GDM1 (cell line): Measurements from ENCODE around the gene ME1.

ENCODE experiments used
- DNase-seq: peaks from one replicate; lab custom pipeline; 2025; lab: John Stamatoyannopoulos, UW

ME1 gene

DNA sequence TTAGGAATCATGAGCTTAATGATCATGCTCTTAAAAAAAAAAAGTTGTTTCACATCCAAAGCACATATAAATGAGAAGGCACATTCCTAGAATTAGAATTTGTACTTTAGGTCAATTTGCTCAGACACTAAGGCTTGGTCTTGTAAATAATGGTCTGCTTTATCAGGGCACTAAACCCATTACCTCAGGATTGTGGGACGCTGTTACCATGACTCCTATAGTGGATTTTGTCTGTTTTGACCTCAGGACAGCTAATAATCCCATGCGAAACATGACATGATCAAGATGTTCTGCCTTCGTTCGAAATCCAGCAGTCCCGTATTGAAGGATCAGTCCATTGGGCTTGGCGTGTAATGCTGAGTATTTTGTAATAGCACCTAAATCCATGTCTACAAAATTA is 240.2 kb downstream of the ME1 start:
- DNase-seq: no peak

DNA sequence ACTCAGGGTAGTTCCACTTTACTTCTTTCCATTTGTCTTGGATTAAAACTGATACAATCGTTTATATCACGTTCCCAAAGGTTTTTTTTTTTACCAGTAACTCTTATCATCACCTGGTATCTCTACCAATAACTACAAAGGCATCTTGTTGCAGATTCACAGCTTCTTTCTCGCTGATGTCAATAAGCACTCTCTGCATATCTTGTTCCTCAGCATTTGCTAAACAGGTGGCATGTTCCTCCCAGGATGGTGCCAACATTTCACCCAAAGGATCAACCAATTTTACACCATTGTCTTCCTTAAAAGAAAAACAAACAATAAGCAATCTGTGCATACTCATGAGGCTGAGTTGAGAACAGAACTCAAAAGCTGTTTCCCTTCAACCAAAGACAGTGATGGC is 242.3 kb downstream of the ME1 start:
- no peak for DNase-seq

DNA sequence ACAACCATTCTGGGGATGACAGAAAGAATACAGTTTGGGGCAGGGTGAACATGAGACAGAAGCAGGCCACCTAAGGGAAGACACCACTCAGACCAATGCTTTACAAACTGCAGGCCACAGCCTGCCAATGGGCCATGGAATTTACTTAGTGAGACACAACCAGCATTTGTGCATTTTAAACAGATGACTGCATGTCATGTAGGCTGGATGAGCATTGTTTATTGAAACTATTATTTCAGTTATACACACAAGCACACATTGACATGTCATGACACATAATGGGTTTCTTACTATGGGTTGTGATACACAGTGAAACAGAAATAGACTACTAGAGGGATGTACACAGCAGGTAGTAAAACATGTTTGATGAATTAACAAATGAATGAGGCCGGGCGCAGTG is 245.8 kb downstream of the ME1 start:
- no peak for DNase-seq

DNA sequence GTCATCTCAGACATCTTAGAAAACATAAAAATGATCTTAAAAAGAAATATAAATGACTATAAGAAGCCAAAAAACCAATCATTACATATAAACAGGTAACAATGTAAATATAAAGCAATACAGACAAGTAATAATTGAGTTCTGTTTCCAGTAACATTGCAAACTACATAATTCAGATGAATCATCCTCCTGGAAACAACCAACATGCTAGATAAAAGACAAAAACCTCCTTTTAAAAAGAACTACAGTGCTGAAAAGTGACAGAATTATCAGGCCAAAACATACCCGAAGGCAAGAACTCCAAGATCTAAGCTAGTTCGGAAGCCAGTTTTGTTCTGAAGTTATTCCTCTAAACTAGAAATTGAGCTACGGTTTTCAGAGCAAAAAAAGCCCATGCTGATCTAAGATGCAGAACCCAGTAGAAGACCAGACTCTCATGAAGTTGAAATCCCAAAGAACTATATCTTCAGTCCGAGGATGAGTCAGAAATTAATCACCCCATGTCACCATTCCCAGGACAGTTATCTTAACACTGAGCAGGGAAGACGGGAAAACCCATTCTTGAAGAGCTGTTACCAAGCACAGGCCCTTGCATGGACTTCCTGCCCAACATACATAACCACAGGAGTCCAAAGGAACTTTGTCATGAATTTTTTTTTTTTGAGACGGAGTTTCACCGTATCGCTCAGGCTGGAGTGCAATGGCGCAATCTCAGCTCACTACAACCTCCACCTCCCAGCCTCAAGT is 247.6 kb downstream of the ME1 start:
- DNase-seq: no peak

DNA sequence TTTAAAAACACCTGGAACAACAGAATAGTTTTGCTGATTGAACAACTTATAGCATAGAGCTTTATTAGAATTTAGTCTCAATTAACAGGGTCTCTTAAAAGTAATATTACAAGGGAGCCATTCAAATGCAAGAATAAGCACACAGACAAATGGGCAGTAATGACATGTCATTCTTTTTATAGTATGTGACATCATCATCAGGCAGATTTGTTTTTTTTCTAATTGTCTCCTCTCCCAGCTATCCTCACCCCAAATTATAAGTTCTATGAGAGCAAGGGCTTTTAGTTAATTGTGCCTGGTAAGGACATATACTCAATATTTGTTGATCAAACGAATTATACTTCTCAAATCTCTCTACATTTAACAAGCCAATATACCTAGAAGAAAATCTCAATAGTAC is 248.7 kb downstream of the ME1 start:
- DNase-seq: no peak

DNA sequence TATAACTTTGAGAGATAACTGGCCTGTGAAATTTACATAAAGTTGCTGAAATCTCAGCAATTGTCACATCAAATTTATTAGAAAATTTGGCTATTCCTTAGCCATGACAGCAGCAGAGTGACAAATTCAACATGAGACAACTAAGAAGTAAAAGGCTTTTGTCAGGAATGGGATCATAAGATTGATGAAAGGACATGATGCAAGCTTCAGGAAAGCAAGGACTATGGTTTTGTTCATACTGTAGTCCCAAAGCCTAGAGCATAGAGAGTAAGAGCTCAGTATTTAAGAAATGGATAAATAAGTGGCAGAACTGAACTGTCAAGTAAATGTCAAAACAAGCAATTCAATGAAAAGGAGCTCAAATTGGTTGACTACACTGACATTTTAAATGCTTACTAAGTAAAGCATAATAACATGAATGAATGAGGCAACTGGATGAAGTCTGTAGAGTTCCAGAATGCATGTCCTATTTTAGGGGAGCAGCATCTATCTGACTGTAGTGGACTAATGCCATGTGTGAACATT is 250.4 kb downstream of the ME1 start:
- no peak for DNase-seq

DNA sequence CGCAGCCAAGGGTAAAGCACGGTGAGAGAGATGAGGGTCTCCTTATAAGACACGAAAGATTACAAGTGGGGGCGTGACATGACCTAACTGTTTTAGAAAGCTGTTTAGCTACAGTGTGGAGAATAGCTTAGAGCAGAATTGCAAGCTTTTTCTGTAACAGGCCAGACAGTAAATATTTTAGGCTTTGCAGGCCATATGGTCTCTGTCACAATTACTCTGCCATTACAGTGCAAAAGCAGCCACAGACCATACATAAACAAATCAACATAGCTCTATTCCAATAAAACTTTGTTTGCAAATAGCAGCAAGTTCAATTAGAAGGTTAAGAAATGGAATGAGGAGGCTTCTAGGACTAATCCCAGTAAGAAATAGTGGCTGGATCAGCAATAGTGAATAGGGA is 254.6 kb downstream of the ME1 start:
- DNase-seq: no peak

DNA sequence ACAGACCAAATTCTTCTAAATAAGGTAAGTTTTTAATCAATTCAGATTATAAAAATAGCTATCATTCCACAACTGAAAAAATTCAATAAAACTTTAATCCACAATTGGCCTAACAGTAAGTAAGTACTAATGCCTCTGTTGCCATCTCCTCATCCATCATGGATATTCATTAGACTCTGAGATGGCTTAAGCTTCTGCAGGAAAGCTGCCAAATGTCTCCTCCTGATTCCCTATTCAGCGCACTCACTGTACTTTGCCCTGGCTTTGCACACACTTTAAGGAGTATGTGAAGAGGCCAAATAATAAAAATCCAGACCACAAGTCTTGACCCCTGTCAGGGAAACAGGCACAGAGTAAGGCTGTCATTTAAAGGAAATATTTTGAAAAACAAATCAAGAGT is 261.3 kb downstream of the ME1 start:
- DNase-seq: no peak

DNA sequence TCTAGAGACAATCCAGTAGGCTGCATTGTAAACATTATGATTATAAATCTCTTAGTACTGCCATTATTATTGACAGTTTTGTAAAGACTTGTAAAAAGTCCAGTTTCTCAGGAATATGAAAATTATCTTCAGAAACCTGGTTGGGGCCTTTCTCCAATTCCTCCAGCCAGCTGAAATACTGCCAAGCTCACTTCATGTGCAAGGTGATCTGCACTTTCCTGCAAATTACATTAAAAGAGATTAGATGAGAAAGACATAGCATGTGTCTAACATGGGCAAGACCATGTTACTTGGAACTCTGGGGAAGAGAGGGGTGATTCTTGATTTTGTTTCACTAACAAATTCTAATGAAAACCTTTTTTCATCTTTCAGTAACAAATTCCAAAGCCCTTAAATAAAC is 261.7 kb downstream of the ME1 start:
- no peak for DNase-seq

DNA sequence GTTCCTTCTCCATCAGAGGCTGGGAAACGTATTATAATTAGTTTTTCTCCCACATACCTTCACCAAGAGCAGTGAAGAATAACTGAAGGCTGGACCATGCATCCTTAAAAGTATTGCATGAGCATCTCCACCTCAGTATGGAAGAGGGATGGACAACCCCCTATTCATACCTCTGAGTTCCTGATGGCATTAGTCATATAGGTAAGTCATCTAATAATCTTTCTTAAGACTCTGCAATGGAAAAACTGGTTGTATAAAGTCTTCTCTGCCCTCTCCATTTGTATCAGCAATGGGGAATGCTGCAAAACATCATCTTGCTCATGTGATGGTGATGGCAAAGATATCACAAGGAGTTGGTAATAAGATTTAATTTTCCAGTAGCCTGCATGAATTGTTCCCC is 262.3 kb downstream of the ME1 start:
- no peak for DNase-seq

DNA sequence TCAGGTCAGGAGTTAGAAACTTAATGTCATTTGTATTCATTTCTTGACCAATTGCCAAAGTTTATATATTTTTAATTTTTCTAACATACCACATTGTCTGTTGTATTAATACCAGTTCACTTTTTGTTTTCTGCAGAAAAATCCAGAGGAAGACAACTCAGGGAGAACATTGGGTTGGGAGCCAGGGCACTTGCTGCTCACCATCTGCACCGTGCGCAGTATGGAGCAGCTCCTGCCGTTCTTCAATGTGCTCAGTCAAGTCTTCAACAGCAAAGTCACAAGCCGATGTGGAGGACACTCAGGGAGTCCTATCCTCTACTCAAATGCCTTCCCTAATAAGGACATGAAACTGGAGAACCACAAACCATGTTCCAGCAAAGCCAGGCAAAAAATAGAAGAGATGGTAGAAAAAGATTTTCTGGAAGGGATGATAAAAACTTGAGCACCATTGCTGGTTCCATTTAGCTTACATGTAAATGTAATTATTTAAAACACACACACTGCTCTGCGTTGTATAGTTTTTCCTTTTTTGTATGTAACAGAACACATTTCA is 263.0 kb downstream of the ME1 start:
- DNase-seq: no peak
